HG03045 (cell line): ENCODE measurements around the gene WDR33.

ENCODE experiments used
- ATAC-seq: cut with Tn5 transposase; IDR thresholded peaks from one replicate; pipeline ENCODE4 v1.9.1; 2021; ENCODE audit warnings: mild to moderate bottlenecking, moderate library complexity; ENCODE audit not compliant: unreplicated experiment

The WDR33 gene

GRCh38 chr2:127700527-127701192 is 110.3 kb downstream of the WDR33 start:
- ATAC-seq = peak; percentile 49

DNA sequence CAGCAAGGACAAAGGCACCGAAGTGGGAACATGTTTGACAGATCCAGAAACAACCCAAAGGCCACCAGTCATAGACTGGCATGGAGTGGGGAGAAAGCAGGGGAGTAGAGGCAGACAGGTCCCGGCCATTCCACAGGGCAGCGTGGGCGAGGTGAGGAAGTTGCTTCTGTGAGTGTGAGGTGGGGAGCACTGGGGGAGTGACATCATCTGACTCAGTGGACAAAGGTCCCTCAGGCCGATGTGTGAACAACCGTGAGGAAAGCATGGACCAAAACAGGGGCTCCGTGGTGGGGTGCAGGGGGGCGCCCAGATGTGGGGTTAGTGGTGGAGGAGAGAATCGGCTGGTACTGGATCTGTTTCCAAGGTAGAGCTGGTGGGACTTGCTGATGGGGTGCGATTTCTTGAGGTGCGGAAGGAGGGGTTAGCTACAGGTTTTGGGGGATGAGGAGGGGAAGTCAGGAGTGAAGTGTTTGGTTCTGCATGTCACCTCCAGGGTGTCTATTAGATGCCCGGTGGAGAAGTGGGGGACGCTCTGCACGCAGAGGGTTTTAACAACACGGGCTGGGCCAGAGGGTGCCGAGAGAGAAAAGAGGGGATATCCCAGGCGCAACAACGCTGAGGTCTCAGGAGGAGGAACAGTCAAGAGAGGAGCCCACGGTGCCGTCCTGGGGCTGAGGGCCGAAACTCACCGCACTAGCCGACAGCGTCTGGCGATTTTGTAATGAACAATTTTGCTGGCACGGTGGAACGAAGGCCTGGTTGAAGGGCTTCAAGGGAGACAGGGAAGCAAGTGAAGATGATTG is 112.2 kb downstream of the WDR33 start:
- no peak for ATAC-seq

GRCh38 chr2:127697482-127698180 is 113.3 kb downstream of the WDR33 start:
- no peak for ATAC-seq

DNA sequence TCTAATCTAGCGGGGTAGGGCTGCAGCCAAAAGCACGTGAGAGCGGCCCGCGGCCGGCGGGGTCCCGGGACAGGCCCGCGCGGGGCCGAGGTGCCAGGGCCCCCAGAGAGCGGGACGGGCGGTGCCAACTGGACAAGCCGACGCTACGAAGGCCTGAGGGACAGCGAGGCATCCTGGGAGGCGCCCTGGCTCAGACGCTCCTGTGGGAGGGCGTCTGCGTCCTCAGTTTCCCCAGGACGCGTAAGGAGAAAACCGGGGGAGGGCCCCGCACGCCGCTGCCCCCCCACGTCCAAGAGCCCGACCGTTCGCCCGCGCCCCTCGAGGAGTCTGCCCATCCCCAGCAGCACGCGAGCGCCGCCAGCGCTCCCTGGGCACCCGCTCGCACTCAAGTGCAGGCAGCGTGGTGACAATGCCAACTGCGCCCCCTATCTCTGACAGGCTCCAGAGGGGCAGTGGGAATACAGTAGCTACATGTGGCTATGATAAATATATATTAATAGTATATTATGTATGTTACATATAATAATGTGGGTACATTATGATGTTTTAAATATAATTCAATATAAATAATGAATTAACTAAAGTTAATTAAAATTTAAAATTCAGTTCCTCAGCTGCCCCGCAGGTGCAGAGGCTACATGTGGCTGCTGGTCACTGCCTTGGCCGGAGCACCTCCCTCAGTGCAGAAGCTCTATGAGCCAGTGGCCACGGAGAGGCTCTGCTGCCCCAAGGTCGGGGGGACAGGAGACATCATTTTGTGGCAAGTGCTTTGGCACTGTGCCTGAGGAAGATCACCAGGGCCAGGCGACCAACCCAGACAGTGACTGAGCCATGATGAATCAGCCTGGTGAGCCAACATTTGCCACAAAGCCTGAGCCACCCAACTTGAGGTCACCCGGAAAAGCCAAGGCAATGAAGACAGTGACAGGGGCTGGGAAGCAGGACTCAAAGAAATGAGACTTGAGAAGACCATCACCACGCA is 115.2 kb downstream of the WDR33 start:
- ATAC-seq = no peak

GRCh38 chr2:127694986-127695385 is 116.0 kb downstream of the WDR33 start:
- no peak for ATAC-seq

- ATAC-seq = no peak
These were observed 120.3 kb downstream of the WDR33 start for GRCh38 chr2:127690696-127691095.

- no peak for ATAC-seq
These were observed 122.6 kb downstream of the WDR33 start for GRCh38 chr2:127688405-127688804.

DNA sequence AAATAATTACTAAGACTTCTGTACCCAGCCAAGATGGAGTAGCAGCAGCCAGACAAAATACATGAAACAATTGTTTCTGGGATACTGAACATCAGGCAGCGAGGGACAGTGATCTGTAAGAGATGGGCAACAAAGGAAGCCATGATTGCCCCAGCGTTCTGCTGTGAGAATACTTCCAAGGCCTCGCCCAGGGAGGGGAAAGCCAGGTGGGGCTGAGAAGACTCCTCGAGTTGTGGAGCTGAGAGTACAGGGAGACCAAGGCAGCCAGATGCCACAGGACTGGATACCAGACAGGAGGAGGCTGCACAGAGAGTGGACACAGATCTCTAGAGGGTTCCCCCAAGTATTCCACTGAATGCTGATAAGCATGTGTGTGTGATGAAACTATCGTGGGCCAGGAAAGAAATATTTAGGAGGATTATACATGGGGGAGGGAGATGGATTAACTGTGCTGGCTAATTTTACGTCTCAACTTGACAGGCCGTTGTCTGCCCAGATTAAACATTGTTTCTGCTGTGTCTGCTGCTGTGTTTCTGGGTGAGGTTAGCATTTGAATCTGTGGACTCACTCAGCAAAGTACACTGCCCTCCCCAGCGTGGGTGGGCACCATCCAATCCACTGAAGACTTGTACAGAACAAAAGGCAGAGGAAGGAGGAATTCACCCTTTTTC is 125.4 kb downstream of the WDR33 start:
- ATAC-seq = no peak

DNA sequence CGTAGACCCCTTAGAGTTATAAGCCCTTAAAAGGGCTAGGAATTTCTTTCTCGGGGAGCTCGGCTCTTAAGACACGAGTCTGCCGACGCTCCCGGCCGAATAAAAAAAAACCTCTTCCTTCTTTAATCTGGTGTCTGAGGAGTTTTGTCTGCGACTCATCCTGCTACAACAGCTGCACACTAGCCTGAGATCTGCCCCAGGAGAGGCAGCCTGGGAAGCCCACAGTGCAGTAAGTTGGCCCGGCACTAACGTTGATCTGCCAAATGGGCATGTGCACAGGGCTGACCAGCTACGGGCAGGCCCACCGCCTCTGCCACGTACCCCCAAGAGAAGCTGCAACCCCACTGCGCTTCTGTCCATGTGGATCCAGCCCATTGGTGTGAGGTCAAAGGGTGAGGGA is 127.2 kb downstream of the WDR33 start:
- no peak for ATAC-seq

DNA sequence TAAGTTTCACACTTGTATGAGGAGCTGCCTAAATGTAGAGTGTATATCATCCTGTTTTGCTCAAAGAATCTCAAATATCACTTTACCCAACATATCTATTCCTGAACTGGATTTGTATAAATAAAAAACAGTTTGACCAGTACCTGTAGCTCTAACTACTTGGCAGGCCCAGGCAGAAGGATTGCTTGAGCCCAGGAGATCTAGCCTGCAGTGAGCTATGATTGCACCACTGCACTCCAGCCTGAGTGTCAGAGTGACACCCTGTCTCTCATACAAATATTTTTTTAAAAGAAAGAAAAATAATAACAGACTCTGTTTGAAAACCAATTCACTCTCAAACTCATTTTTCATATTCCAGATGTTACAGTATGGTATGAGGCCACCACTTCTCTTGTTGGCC is 127.9 kb downstream of the WDR33 start:
- no peak for ATAC-seq

GRCh38 chr2:127681976-127682857 is 128.8 kb downstream of the WDR33 start:
- no peak for ATAC-seq

GRCh38 chr2:127681288-127681804 is 129.6 kb downstream of the WDR33 start:
- no peak for ATAC-seq

GRCh38 chr2:127680706-127681287 is 130.2 kb downstream of the WDR33 start:
- ATAC-seq = no peak

DNA sequence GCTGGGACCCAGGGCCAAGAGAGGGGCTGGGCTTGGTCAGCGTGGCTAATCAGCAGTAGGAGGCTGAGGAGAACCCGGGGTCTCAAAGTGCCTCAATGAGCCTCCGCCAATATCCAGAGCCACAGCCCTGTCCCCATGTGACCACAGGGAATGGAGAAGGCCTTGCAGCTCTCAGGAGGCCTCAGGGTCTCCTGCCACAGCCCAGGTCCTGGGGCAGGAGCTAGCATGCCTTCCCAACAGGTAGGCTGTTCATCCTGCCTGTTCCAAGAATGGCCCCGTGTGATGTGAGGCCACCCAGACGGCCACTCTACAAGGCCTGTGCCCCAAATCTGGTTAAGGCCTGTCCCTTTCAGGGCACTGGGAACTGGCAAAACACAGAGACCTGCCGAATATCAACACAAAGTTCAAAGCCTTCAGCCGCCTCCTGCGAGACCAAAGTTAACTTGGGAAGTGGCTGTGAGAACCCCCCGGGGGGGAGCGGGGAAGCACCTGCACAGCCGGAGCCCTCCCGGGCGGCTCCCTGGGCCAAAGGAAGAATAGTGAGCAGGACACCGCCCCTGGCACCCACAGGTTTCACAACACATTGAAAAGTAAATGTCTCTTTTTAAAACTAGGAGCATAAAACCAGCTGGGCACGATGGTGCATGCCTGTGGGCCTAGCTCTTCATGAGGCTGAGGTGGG is 131.2 kb downstream of the WDR33 start:
- ATAC-seq = no peak

- no peak for ATAC-seq
These were observed 132.0 kb downstream of the WDR33 start for GRCh38 chr2:127678991-127679390.

DNA sequence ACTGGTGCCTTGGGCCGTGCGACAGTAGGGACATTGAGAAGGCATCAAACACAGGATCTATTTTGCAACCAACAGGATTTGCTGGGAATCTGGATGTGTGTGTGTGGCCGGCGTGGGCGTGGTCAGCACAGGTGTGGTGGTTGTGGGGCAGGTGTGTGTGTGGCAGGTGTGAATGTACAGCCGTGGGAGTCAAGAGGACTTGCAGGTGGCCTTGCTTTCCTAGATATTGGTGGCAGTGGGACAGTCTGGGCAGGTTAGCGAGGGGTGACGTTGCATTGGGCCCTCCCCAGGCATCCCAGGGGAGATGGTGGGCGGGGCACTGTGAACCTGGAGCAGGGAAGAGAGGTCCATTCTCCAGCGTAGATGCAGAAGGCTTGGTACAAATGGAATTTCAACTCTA is 132.4 kb downstream of the WDR33 start:
- ATAC-seq = no peak

DNA sequence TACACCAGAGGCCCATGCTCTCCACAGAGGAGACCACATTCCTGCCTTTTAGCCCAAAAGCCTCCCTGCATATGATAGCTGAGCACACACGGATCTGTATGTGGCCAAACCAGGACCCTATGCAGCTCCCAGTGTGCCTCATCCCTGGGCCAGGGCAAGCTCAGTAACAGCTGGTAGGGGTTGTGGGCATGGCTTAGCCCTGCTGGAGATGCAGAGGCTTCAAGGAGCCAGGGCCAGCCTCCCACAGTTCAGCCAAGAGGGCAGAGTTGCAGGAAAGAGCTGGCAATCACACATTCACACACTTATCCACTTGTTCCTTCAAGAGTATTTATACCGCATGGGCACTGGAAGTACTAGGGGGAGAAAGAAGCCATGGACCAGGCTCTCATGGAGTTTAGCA is 134.1 kb downstream of the WDR33 start:
- no peak for ATAC-seq
